WTC11 (cell line): ENCODE measurements around the gene CPHXL2. TPM values are rescaled to one million over a fixed set of nuclear protein-coding genes. Genes with fewer than 3 reads are reported as not detected.

ENCODE experiments used
- ATAC-seq: fragments of 200-7000 bp; cut with Tn5 transposase; 2 replicates; pipeline ENCODE4 v1.10.0; 2021; ENCODE audit warnings: mild to moderate bottlenecking, moderate library complexity
- CTCF ChIA-PET: fragments of 300-600 bp; sonication (Branson Sonifier 250); formaldehyde crosslinking; loops from one replicate; lab custom pipeline; 2021; ENCODE audit warnings: antibody characterized with exemption; lab: Charles Lee
- POLR2A ChIA-PET: fragments of 350-600 bp; sonication (Branson Sonifier 250); formaldehyde crosslinking; loops from one replicate; lab custom pipeline; 2021; ENCODE audit warnings: antibody characterized with exemption; lab: Charles Lee
- DNase-seq: peaks from one replicate; pipeline ENCODE4 v3.0.0; 2021; ENCODE audit warnings: low spot score
- H3K27ac Mint-ChIP-seq: 2 replicates; pipeline ENCODE4 v1.8.0; 2021; ENCODE audit warnings: mixed read lengths
- H3K27me3 Mint-ChIP-seq: 2 replicates; pipeline ENCODE4 v1.8.0; 2021; ENCODE audit warnings: low read depth, mild to moderate bottlenecking, moderate library complexity, mixed read lengths
- H3K36me3 Mint-ChIP-seq: 2 replicates; pipeline ENCODE4 v1.8.0; 2021; ENCODE audit warnings: mixed read lengths
- H3K4me1 Mint-ChIP-seq: 2 replicates; pipeline ENCODE4 v1.8.0; 2022; ENCODE audit warnings: mixed read lengths
- H3K4me3 Mint-ChIP-seq: 2 replicates; pipeline ENCODE4 v1.8.0; 2021; ENCODE audit warnings: mild to moderate bottlenecking, moderate library complexity, mixed read lengths
- H3K9me3 Mint-ChIP-seq: 2 replicates; pipeline ENCODE4 v1.8.0; 2021; ENCODE audit warnings: mixed read lengths
- ATF1 ChIP-seq: sonication (generic); formaldehyde crosslinking; IDR thresholded peaks from 2 replicates; pipeline ENCODE4 v1.8.1; 2023; ENCODE audit warnings: mild to moderate bottlenecking, moderate library complexity, missing genetic modification reagents
- ELF4 ChIP-seq: sonication (generic); formaldehyde crosslinking; IDR thresholded peaks from 2 replicates; pipeline ENCODE4 v1.8.1; 2022; ENCODE audit warnings: low read depth, mild to moderate bottlenecking, moderate library complexity, missing genetic modification reagents
- FOXK1 ChIP-seq: sonication (generic); formaldehyde crosslinking; IDR thresholded peaks from 2 replicates; pipeline ENCODE4 v1.8.0; 2022; ENCODE audit warnings: mild to moderate bottlenecking, moderate library complexity, missing genetic modification reagents
- FOXP1 ChIP-seq: sonication (generic); formaldehyde crosslinking; IDR thresholded peaks from 2 replicates; pipeline ENCODE4 v1.8.0; 2022; ENCODE audit warnings: missing genetic modification reagents, mild to moderate bottlenecking, moderate library complexity, borderline replicate concordance
- GABPB1 ChIP-seq: sonication (generic); formaldehyde crosslinking; IDR thresholded peaks from 2 replicates; pipeline ENCODE4 v1.8.1; 2023; ENCODE audit warnings: mild to moderate bottlenecking, missing genetic modification reagents
- HMGA2 ChIP-seq: fragments of 250-450 bp; sonication (Bioruptor Pico); IDR thresholded peaks from 2 replicates; pipeline ENCODE4 v1.4.0; 2021; ENCODE audit warnings: mild to moderate bottlenecking, moderate library complexity
- MYBL2 ChIP-seq: sonication (generic); formaldehyde crosslinking; IDR thresholded peaks from 2 replicates; pipeline ENCODE4 v1.8.1; 2023; ENCODE audit warnings: mild to moderate bottlenecking, moderate library complexity, missing genetic modification reagents
- PRRX2 ChIP-seq: fragments of 250-450 bp; sonication (Bioruptor Pico); IDR thresholded peaks from 2 replicates; pipeline ENCODE4 v1.8.0; 2021; ENCODE audit warnings: mild to moderate bottlenecking
- TEAD1 ChIP-seq: sonication (generic); formaldehyde crosslinking; IDR thresholded peaks from 2 replicates; pipeline ENCODE4 v1.8.0; 2022; ENCODE audit warnings: mild to moderate bottlenecking, missing genetic modification reagents
- ZBTB21 ChIP-seq: sonication (generic); formaldehyde crosslinking; IDR thresholded peaks from 2 replicates; pipeline ENCODE4 v1.8.1; 2023; ENCODE audit warnings: mild to moderate bottlenecking, missing genetic modification reagents, borderline replicate concordance
- ZNF232 ChIP-seq: sonication (generic); formaldehyde crosslinking; IDR thresholded peaks from 2 replicates; pipeline ENCODE4 v1.8.0; 2022; ENCODE audit warnings: mild to moderate bottlenecking, missing genetic modification reagents
- ZNF396 ChIP-seq: fragments of 250-450 bp; sonication (Bioruptor Pico); IDR thresholded peaks from 2 replicates; pipeline ENCODE4 v1.8.0; 2021; ENCODE audit warnings: mild to moderate bottlenecking, moderate library complexity, borderline replicate concordance
- total RNA-seq: library from RNA; stranded (reverse); gene quantifications from 3 replicates; pipeline ENCODE4 v1.2.3, GENCODE V29; 2021
- TF ChIP-seq, protein P1 (sequence below): sonication (generic); formaldehyde crosslinking; IDR thresholded peaks from 2 replicates; pipeline ENCODE4 v1.8.0; 2022; ENCODE audit warnings: missing genetic modification reagents
- TF ChIP-seq, protein P2 (sequence below): fragments of 250-450 bp; sonication (Bioruptor Pico); IDR thresholded peaks from 2 replicates; pipeline ENCODE4 v1.9.0; 2021; ENCODE audit warnings: mild to moderate bottlenecking
- TF ChIP-seq, protein P3 (sequence below): sonication (generic); formaldehyde crosslinking; IDR thresholded peaks from 2 replicates; pipeline ENCODE4 v1.8.0; 2022; ENCODE audit warnings: mild to moderate bottlenecking, missing genetic modification reagents
- TF ChIP-seq, protein P4 (sequence below): sonication (generic); formaldehyde crosslinking; IDR thresholded peaks from 2 replicates; pipeline ENCODE4 v1.8.1; 2023; ENCODE audit warnings: mild to moderate bottlenecking, missing genetic modification reagents
- TF ChIP-seq, protein P5 (sequence below): sonication (generic); formaldehyde crosslinking; IDR thresholded peaks from 2 replicates; pipeline ENCODE4 v1.8.0; 2023; ENCODE audit warnings: missing genetic modification reagents, mild to moderate bottlenecking, borderline replicate concordance
- TF ChIP-seq, protein P6 (sequence below): sonication (generic); formaldehyde crosslinking; IDR thresholded peaks from 2 replicates; pipeline ENCODE4 v1.8.1; 2022; ENCODE audit warnings: low read depth, mild to moderate bottlenecking, moderate library complexity, missing genetic modification reagents, borderline replicate concordance

Gene CPHXL2
- total RNA-seq, 1 experiment from 2014 or later, result not detected

DNA sequence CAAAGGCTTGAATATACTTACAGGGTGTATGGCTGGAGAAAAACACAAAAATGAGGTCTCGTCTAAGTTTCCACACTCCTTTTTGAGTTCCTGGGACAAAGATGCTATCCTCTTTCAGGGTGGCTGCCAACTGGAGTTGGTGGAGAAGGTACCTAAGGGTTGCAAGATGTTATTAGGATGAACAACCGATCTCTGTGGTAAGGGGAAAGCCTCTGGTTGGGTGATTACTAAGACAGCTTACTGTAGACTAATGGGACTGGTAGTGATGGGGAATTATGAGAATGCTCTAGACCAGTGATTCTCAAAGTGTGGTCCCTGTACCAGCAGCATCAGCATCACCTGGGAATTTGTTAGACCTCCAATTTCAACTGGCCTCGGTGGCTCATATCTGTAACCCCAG, 59.7 kb downstream of the CPHXL2 start (continued):
- TF ChIP-seq, protein P1, sequence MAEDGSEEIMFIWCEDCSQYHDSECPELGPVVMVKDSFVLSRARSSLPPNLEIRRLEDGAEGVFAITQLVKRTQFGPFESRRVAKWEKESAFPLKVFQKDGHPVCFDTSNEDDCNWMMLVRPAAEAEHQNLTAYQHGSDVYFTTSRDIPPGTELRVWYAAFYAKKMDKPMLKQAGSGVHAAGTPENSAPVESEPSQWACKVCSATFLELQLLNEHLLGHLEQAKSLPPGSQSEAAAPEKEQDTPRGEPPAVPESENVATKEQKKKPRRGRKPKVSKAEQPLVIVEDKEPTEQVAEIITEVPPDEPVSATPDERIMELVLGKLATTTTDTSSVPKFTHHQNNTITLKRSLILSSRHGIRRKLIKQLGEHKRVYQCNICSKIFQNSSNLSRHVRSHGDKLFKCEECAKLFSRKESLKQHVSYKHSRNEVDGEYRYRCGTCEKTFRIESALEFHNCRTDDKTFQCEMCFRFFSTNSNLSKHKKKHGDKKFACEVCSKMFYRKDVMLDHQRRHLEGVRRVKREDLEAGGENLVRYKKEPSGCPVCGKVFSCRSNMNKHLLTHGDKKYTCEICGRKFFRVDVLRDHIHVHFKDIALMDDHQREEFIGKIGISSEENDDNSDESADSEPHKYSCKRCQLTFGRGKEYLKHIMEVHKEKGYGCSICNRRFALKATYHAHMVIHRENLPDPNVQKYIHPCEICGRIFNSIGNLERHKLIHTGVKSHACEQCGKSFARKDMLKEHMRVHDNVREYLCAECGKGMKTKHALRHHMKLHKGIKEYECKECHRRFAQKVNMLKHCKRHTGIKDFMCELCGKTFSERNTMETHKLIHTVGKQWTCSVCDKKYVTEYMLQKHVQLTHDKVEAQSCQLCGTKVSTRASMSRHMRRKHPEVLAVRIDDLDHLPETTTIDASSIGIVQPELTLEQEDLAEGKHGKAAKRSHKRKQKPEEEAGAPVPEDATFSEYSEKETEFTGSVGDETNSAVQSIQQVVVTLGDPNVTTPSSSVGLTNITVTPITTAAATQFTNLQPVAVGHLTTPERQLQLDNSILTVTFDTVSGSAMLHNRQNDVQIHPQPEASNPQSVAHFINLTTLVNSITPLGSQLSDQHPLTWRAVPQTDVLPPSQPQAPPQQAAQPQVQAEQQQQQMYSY (CRISPR knock-in tag), result no peak
- TF ChIP-seq, protein P2, sequence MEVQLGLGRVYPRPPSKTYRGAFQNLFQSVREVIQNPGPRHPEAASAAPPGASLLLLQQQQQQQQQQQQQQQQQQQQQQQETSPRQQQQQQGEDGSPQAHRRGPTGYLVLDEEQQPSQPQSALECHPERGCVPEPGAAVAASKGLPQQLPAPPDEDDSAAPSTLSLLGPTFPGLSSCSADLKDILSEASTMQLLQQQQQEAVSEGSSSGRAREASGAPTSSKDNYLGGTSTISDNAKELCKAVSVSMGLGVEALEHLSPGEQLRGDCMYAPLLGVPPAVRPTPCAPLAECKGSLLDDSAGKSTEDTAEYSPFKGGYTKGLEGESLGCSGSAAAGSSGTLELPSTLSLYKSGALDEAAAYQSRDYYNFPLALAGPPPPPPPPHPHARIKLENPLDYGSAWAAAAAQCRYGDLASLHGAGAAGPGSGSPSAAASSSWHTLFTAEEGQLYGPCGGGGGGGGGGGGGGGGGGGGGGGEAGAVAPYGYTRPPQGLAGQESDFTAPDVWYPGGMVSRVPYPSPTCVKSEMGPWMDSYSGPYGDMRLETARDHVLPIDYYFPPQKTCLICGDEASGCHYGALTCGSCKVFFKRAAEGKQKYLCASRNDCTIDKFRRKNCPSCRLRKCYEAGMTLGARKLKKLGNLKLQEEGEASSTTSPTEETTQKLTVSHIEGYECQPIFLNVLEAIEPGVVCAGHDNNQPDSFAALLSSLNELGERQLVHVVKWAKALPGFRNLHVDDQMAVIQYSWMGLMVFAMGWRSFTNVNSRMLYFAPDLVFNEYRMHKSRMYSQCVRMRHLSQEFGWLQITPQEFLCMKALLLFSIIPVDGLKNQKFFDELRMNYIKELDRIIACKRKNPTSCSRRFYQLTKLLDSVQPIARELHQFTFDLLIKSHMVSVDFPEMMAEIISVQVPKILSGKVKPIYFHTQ, result no peak
- no peak for TF ChIP-seq TEAD1 (CRISPR knock-in tag)
- TF ChIP-seq, protein P3, sequence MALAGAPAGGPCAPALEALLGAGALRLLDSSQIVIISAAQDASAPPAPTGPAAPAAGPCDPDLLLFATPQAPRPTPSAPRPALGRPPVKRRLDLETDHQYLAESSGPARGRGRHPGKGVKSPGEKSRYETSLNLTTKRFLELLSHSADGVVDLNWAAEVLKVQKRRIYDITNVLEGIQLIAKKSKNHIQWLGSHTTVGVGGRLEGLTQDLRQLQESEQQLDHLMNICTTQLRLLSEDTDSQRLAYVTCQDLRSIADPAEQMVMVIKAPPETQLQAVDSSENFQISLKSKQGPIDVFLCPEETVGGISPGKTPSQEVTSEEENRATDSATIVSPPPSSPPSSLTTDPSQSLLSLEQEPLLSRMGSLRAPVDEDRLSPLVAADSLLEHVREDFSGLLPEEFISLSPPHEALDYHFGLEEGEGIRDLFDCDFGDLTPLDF, result no peak
- TF ChIP-seq, protein P4, sequence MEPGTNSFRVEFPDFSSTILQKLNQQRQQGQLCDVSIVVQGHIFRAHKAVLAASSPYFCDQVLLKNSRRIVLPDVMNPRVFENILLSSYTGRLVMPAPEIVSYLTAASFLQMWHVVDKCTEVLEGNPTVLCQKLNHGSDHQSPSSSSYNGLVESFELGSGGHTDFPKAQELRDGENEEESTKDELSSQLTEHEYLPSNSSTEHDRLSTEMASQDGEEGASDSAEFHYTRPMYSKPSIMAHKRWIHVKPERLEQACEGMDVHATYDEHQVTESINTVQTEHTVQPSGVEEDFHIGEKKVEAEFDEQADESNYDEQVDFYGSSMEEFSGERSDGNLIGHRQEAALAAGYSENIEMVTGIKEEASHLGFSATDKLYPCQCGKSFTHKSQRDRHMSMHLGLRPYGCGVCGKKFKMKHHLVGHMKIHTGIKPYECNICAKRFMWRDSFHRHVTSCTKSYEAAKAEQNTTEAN, result no peak
- TF ChIP-seq, protein P5, sequence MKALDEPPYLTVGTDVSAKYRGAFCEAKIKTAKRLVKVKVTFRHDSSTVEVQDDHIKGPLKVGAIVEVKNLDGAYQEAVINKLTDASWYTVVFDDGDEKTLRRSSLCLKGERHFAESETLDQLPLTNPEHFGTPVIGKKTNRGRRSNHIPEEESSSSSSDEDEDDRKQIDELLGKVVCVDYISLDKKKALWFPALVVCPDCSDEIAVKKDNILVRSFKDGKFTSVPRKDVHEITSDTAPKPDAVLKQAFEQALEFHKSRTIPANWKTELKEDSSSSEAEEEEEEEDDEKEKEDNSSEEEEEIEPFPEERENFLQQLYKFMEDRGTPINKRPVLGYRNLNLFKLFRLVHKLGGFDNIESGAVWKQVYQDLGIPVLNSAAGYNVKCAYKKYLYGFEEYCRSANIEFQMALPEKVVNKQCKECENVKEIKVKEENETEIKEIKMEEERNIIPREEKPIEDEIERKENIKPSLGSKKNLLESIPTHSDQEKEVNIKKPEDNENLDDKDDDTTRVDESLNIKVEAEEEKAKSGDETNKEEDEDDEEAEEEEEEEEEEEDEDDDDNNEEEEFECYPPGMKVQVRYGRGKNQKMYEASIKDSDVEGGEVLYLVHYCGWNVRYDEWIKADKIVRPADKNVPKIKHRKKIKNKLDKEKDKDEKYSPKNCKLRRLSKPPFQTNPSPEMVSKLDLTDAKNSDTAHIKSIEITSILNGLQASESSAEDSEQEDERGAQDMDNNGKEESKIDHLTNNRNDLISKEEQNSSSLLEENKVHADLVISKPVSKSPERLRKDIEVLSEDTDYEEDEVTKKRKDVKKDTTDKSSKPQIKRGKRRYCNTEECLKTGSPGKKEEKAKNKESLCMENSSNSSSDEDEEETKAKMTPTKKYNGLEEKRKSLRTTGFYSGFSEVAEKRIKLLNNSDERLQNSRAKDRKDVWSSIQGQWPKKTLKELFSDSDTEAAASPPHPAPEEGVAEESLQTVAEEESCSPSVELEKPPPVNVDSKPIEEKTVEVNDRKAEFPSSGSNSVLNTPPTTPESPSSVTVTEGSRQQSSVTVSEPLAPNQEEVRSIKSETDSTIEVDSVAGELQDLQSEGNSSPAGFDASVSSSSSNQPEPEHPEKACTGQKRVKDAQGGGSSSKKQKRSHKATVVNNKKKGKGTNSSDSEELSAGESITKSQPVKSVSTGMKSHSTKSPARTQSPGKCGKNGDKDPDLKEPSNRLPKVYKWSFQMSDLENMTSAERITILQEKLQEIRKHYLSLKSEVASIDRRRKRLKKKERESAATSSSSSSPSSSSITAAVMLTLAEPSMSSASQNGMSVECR, result no peak

DNA sequence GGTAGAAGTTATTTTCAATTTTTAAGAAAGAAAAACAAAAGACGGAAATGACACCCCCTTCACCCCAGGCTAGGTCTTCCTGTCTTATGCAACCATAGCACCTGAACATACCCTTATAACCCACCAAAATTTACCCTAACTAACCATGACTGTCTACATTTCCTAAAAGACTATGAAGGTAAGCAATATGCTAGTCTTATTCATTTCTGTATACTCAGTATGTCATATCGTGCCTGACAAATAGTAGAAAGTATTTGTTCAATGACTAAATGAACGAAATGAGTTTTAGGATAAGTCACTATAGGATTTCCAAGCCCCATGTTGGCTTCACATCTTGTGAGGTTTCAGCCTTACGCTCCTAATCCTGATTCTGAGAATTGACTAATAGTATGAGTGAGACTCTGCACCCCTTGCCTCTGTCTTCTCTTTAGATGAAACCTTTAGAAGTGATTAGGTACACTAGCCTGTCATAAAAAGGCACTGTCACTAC, 60.2 kb downstream of the CPHXL2 start:
- no peaks in the 10 kb centered on the region for H3K9me3 Mint-ChIP-seq
- CTCF ChIA-PET, result no interaction called here
- H3K36me3 Mint-ChIP-seq, result peaks cover 67% of the 10 kb centered on the region
- DNase-seq (no peak), ATAC-seq (no peak)
- no peak overlapping the region for H3K27ac Mint-ChIP-seq
- H3K4me1 Mint-ChIP-seq, result peaks cover 7% of the 10 kb centered on the region
- H3K27me3 Mint-ChIP-seq, result no peaks in the 10 kb centered on the region
- H3K4me3 Mint-ChIP-seq, result no peak overlapping the region
- POLR2A ChIA-PET, result no interaction called here
- no peak for TF ChIP-seq FOXP1 (CRISPR knock-in tag)
- TF ChIP-seq, protein P6, sequence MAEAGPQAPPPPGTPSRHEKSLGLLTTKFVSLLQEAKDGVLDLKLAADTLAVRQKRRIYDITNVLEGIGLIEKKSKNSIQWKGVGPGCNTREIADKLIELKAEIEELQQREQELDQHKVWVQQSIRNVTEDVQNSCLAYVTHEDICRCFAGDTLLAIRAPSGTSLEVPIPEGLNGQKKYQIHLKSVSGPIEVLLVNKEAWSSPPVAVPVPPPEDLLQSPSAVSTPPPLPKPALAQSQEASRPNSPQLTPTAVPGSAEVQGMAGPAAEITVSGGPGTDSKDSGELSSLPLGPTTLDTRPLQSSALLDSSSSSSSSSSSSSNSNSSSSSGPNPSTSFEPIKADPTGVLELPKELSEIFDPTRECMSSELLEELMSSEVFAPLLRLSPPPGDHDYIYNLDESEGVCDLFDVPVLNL, result no peak
- no peak for TF ChIP-seq ATF1
- no peak for TF ChIP-seq GABPB1 (CRISPR knock-in tag)
- TF ChIP-seq ZNF232, result no peak
- TF ChIP-seq PRRX2 (CRISPR knock-in tag), result no peak
- no peak for TF ChIP-seq ZNF396 (CRISPR knock-in tag)
- TF ChIP-seq ZBTB21, result no peak
- no peak for TF ChIP-seq FOXK1 (CRISPR knock-in tag)
- no peak for TF ChIP-seq ELF4 (CRISPR knock-in tag)
- TF ChIP-seq MYBL2 (CRISPR knock-in tag), result no peak
- TF ChIP-seq HMGA2 (CRISPR knock-in tag), result no peak
